HG02623 (cell line): ENCODE data around the gene TSPAN14.
A peak's percentile ranks its signal among the peaks of the same experiment; 100 is the strongest.
"Not testable (repeated sequence)": the region's sequence is repeated elsewhere in the genome, so short reads cannot be mapped to it uniquely, and the experiment has no call there.

Source experiments
- ATAC-seq: cut with Tn5 transposase; IDR thresholded peaks from one replicate; pipeline ENCODE4 v1.9.1; 2021; ENCODE audit warnings: moderate library complexity; ENCODE audit not compliant: unreplicated experiment

Gene TSPAN14

GRCh38 chr10:80539421-80540031 is 85.4 kb downstream of the TSPAN14 start:
- no peak for ATAC-seq

GRCh38 chr10:80540136-80540535 is 86.0 kb downstream of the TSPAN14 start:
- no peak for ATAC-seq

GRCh38 chr10:80540618-80540980 is 86.5 kb downstream of the TSPAN14 start:
- no peak for ATAC-seq

- ATAC-seq: peak; percentile 58
Observed at GRCh38 chr10:80540981-80541750, 87.1 kb downstream of the TSPAN14 start.

- no peak for ATAC-seq
Observed at GRCh38 chr10:80542053-80542452, 87.9 kb downstream of the TSPAN14 start.

GRCh38 chr10:80542652-80543318 is 88.7 kb downstream of the TSPAN14 start:
- no peak for ATAC-seq

GRCh38 chr10:80543319-80543672 is 89.2 kb downstream of the TSPAN14 start:
- ATAC-seq: not testable (repeated sequence)

- no peak for ATAC-seq
Observed at GRCh38 chr10:80544316-80544953, 90.3 kb downstream of the TSPAN14 start.

GRCh38 chr10:80545258-80545881 is 91.3 kb downstream of the TSPAN14 start:
- no peak for ATAC-seq

- no peak for ATAC-seq
Observed at GRCh38 chr10:80552151-80552646, 98.1 kb downstream of the TSPAN14 start.

- ATAC-seq: no peak
Observed at GRCh38 chr10:80553436-80553835, 99.3 kb downstream of the TSPAN14 start.

- no peak for ATAC-seq
Observed at GRCh38 chr10:80554050-80554449, 99.9 kb downstream of the TSPAN14 start.

- no peak for ATAC-seq
Observed at GRCh38 chr10:80555415-80555814, 101.3 kb downstream of the TSPAN14 start.

GRCh38 chr10:80561950-80562349 is 107.8 kb downstream of the TSPAN14 start:
- ATAC-seq: no peak

GRCh38 chr10:80567292-80567691 is 113.2 kb downstream of the TSPAN14 start:
- no peak for ATAC-seq

GRCh38 chr10:80569131-80569895 is 115.2 kb downstream of the TSPAN14 start:
- ATAC-seq: no peak

- no peak for ATAC-seq
Observed at GRCh38 chr10:80571352-80571751, 117.2 kb downstream of the TSPAN14 start.

GRCh38 chr10:80579181-80579763 is 125.2 kb downstream of the TSPAN14 start:
- no peak for ATAC-seq

GRCh38 chr10:80579849-80580637 is 125.9 kb downstream of the TSPAN14 start:
- no peak for ATAC-seq
